Right atrium auricular region (tissue), 2 donors: ENCODE results near the gene RNF220. TPM values are rescaled to one million over a fixed set of nuclear protein-coding genes. Genes with fewer than 3 reads are reported as not detected.

Source experiments
- DNase-seq: peaks from one replicate; pipeline ENCODE4 v3.0.0-alpha.2; 2019; ENCODE audit warnings: low spot score
- H3K27ac ChIP-seq, 2 donors: fragments of 200-600 bp; sonication (generic); 1 replicate in 1 of 2; 2 replicates in 1 of 2; pipeline ENCODE4 v1.5.1; 2016 to 2019
- H3K27me3 ChIP-seq, 2 donors: fragments of 200-600 bp; sonication (generic); one replicate each; pipeline versions ENCODE4 v1.5.1 to v1.6.0; 2017 to 2019
- H3K36me3 ChIP-seq: fragments of 200-600 bp; sonication (generic); one replicate; pipeline ENCODE4 v1.5.1; 2016
- H3K4me1 ChIP-seq, 2 donors: fragments of 200-600 bp; sonication (generic); one replicate each; pipeline versions ENCODE4 v1.5.1 to v1.6.0; 2017 to 2019
- H3K4me3 ChIP-seq, 2 donors: fragments of 200-600 bp; sonication (generic); 1 replicate in 1 of 2; 2 replicates in 1 of 2; pipeline ENCODE4 v1.5.1; 2017 to 2019; ENCODE audit warnings: mild to moderate bottlenecking in 1 of 2, moderate library complexity in 1 of 2
- H3K9me3 ChIP-seq, 2 donors: fragments of 200-600 bp; sonication (generic); one replicate each; pipeline ENCODE4 v1.5.1; 2019
- CTCF ChIP-seq, 2 donors: fragments of 200-600 bp; sonication (generic); IDR thresholded peaks; one replicate each; pipeline ENCODE4 v1.5.1; 2019; ENCODE audit warnings: antibody characterized with exemption in 2 of 2
- total RNA-seq, 2 donors: library from RNA; depleted of rRNA; stranded (reverse); fragments of >200 nt; gene quantifications; one replicate each; pipeline ENCODE4 v1.1.0, GENCODE V29; 2016

RNF220 gene
- 10 to 100 TPM; 76.1 to 91.6 TPM for total RNA-seq

DNA sequence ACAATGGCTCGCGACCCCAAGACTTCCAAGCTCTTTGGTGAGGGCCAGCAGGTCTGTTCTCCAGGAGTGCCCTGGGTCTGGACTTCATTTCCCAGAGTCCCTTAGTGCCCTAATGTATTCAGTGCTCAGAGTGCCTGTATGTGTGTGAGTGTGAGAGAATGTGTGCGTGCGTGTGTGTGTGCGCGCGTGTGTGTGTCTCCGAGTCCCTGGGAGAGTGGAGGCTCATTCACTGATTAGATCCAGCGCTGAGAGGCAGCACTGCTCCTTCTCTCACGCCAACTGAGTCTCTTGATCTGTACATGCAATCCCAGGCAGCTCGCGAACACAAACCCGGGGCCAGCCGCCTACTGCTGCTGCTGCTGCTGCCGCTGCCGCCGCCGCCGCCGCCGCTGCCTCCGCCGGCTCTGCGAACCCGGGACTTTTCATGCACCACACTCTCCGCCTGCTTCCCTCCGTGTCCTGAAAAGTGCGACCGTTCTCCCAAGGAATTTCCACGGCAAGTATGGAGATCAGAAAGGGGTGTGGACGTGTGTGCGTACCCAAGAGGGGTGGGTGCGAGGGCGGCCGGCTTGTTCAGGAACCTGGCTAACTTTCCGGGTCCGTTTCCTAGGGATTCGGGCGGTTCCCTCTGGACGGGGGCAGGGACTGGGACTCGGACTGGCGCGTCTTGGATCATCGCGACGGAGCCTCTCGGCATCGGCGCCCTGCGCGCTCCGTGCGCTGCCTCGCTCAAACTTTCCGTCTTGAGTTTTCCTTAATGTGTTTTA, at the start of gene RNF220:
Gene RNF220, plus strand, starts transcription at position 225 of the 767 bp plus-strand sequence.
- Histone ChIP-seq H3K4me3 (peak within 1 kb of the TSS; percentile 27 to 52), H3K27ac (peak within 1 kb of the TSS; percentile 28 to 47), H3K4me1 (peaks cover 0 to 37% of the 10 kb centered on the region in 2 donors), H3K36me3 (no peaks in the 10 kb centered on the region), H3K27me3 (peaks cover 23 to 40% of the 10 kb centered on the region in 2 donors), H3K9me3 (no peaks in the 10 kb centered on the region)
- peak in 1 of 2 donors; percentile 14 for TF ChIP-seq CTCF (IDR thresholded peaks at IDR 0.05)
- DNase-seq: peak; percentile 62

DNA sequence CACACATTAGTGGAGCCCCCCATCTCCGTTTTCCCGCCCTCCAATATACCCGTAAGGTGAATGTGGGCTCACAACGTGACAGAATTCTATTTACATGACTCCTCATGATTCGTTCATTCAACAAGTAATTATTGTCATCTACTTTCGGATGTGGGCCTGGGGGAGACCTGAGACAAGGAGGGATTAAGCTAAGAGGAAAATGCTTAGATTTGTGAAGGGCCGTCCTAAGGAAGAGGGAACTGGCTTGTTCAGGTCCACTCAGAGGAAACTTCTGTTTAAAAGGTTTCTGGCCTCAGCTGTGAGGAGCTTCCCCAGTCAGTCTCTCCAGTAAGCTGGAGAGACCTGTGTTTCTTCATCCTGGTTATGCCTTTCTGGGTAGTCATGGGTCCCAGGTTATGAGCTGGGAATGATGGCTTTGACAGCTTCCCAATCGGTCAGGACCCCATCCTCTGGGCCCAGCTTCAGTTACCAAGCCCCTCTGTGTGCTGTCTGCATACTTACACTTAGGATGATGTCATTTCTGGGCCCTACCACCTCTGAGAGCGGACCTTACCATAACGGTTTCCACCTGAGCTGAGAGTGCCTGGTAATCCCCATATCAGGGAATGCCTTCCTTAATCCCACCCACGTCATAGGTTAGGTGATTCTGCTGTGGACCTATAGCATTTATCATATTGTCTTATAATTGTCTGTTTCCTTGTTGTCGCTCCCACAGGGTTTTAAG, 49.3 kb upstream of the RNF220 start:
- Histone ChIP-seq H3K36me3 (no peaks in the 10 kb centered on the region), H3K9me3 (no peaks in the 10 kb centered on the region), H3K27me3 (no peaks in the 10 kb centered on the region), H3K27ac (no peak overlapping the region), H3K4me1 (peaks cover 0 to 19% of the 10 kb centered on the region in 2 donors), H3K4me3 (peak overlapping the region in 1 of 2 donors; percentile 94)
- no peak for TF ChIP-seq CTCF (IDR thresholded peaks at IDR 0.05)
- no peak for DNase-seq

GRCh38 chr1:44357710-44358109, 47.3 kb upstream of the RNF220 start:
- H3K27me3 ChIP-seq: no peaks in the 10 kb centered on the region
- H3K4me1 ChIP-seq: peaks cover 0 to 19% of the 10 kb centered on the region in 2 donors
- H3K4me3 ChIP-seq: no peak overlapping the region
- DNase-seq: no peak
- no peaks in the 10 kb centered on the region for H3K9me3 ChIP-seq
- TF ChIP-seq CTCF (IDR thresholded peaks at IDR 0.05): no peak
- no peak overlapping the region for H3K27ac ChIP-seq
- H3K36me3 ChIP-seq: no peaks in the 10 kb centered on the region

DNA sequence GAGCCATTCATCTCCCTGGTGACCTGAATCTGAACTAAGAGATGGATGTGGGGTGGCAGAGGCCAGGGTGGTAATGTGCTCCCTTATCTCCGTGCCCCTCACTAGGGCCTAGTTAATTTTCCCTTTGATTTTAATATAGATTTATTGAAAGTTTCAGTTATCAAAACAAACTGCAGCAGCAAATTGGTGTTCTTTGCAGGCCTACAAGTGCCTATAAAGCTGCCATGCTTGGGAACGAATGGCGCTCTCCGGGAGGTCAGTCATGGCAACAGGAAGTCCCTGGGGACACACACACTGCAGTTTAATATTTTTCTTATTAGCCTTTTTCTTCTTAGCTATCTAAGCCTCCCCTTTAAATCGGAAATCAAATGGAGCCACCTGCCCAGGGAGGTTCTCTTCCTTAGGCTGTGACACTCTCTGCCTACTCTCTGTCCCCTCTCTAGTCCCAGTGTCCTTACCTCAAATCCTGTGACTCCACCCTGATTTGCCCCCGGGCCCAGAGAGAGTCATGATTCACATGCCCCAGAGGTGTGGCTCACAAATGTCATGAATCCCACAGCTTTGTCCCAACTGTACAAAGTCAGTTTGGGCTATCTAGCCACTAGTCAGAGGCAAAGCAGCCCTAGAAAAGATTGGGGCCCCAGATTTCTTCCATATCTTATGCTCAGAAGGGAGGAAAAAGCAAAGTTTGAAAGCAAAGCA, 45.7 kb upstream of the RNF220 start:
- no peak for TF ChIP-seq CTCF (IDR thresholded peaks at IDR 0.05)
- Histone ChIP-seq H3K27me3 (no peaks in the 10 kb centered on the region), H3K4me3 (no peak overlapping the region), H3K36me3 (no peaks in the 10 kb centered on the region), H3K4me1 (peaks cover 0 to 4% of the 10 kb centered on the region in 2 donors), H3K27ac (no peak overlapping the region), H3K9me3 (no peaks in the 10 kb centered on the region)
- no peak for DNase-seq

- no peak for TF ChIP-seq CTCF (IDR thresholded peaks at IDR 0.05)
- Histone ChIP-seq H3K36me3 (no peaks in the 10 kb centered on the region), H3K4me1 (no peaks in the 10 kb centered on the region)
Measured at GRCh38 chr1:44361478-44361877, 43.6 kb upstream of the RNF220 start.

More at GRCh38 chr1:44361478-44361877, 43.6 kb upstream of the RNF220 start:
- no peak overlapping the region for H3K27ac ChIP-seq
- no peaks in the 10 kb centered on the region for H3K27me3 ChIP-seq
- no peak for DNase-seq
- no peak overlapping the region for H3K4me3 ChIP-seq
- H3K9me3 ChIP-seq: no peaks in the 10 kb centered on the region
